Vagina (tissue), 2 donors: ENCODE measurements around the gene PDK1. TPM values are rescaled to one million over a fixed set of nuclear protein-coding genes. Genes with fewer than 3 reads are reported as not detected.

Source experiments
- DNase-seq, 2 donors: peaks; one replicate each; pipeline ENCODE4 v3.0.0-alpha.2; 2017; ENCODE audit errors: extremely low spot score in 2 of 2
- H3K27ac ChIP-seq: fragments of 200-600 bp; sonication (generic); one replicate; pipeline ENCODE4 v1.5.1; 2019
- H3K27me3 ChIP-seq: fragments of 200-600 bp; sonication (generic); one replicate; pipeline ENCODE4 v1.5.1; 2019
- H3K36me3 ChIP-seq, 2 donors: fragments of 200-600 bp; sonication (generic); one replicate each; pipeline ENCODE4 v1.5.1; 2017 to 2019
- H3K4me1 ChIP-seq: fragments of 200-600 bp; sonication (generic); one replicate; pipeline ENCODE4 v1.5.1; 2019
- H3K4me3 ChIP-seq, 2 donors: fragments of 200-600 bp; sonication (generic); 1 replicate in 1 of 2; 2 replicates in 1 of 2; pipeline ENCODE4 v1.5.1; 2016 to 2019
- H3K9me3 ChIP-seq: fragments of 200-600 bp; sonication (generic); one replicate; pipeline ENCODE4 v1.5.1; 2019
- CTCF ChIP-seq, 3 experiments: fragments of 450-650 bp in 2 of 3; fragments of 200-600 bp in 1 of 3; sonication (generic) in 1 of 3; IDR thresholded peaks; one replicate each; pipeline ENCODE4 v1.5.1; 2017 to 2019; ENCODE audit warnings: antibody characterized with exemption in 3 of 3, mild to moderate bottlenecking in 2 of 3, moderate library complexity in 2 of 3
- POLR2A ChIP-seq, 2 donors: fragments of 450-650 bp; IDR thresholded peaks; one replicate each; pipeline ENCODE4 v1.6.1; 2017; ENCODE audit warnings: antibody characterized with exemption in 2 of 2, mild to moderate bottlenecking in 2 of 2, moderate library complexity in 2 of 2
- POLR2AphosphoS5 ChIP-seq, 2 donors: sonication (generic); formaldehyde crosslinking; IDR thresholded peaks; one replicate each; pipeline ENCODE4 v1.9.0; 2017; ENCODE audit warnings: antibody characterized with exemption in 2 of 2, mild to moderate bottlenecking in 2 of 2, low read depth in 1 of 2; ENCODE audit not compliant: insufficient read depth in 1 of 2
- intact Hi-C: fragments of 100-400 bp; cut with DNase I; formaldehyde crosslinking; loops from one replicate; pipeline ENCODE4 v1.15.1; 2023
- total RNA-seq: library from RNA; depleted of rRNA; stranded (reverse); fragments of >200 nt; gene quantifications from one replicate; pipeline ENCODE4 v1.2.3, GENCODE V29; 2016

The PDK1 gene
- total RNA-seq, 1 donor from 2014 or later: 17.7 TPM

GRCh38 chr2:172609488-172609887 is 53.6 kb downstream of the PDK1 start:
- H3K27ac ChIP-seq: no peak overlapping the region
- no peak for DNase-seq
- no peaks in the 10 kb centered on the region for H3K27me3 ChIP-seq
- no peak overlapping the region for H3K4me3 ChIP-seq
- H3K9me3 ChIP-seq: no peaks in the 10 kb centered on the region
- no peaks in the 10 kb centered on the region for H3K4me1 ChIP-seq
- no peak for TF ChIP-seq POLR2A (IDR thresholded peaks at IDR 0.05)
- TF ChIP-seq CTCF (IDR thresholded peaks at IDR 0.05): no peak
- TF ChIP-seq POLR2AphosphoS5 (IDR thresholded peaks at IDR 0.05; ENCODE audit: insufficient read depth in 1 of 2, low read depth in 1 of 2): no peak
- peaks cover 0 to 2% of the 10 kb centered on the region in 2 donors for H3K36me3 ChIP-seq
- intact Hi-C loops: no loop called here

DNA sequence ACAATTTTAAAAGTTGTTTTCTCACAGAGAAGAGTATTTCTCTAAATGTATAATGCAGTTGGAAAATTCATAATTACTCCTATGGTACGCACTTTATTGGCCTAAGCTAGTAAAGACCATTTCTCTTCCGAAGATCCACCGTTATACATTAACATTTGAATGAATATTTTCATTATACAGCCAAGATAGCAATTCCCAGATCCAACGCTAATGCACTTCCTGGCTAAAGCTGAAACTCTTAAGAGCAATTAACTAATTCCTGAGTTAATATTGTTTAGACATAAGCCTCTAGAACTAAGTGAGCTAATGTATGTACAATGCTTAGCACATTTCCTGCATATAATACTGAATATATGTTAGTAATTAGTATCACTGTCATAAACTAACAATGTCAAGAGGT is 56.2 kb downstream of the PDK1 start:
- H3K4me3 ChIP-seq: no peak overlapping the region
- no peaks in the 10 kb centered on the region for H3K27me3 ChIP-seq
- no peaks in the 10 kb centered on the region for H3K9me3 ChIP-seq
- DNase-seq: no peak
- intact Hi-C loops: no loop called here
- no peaks in the 10 kb centered on the region for H3K4me1 ChIP-seq
- no peaks in the 10 kb centered on the region for H3K36me3 ChIP-seq
- no peak for TF ChIP-seq POLR2A (IDR thresholded peaks at IDR 0.05)
- TF ChIP-seq POLR2AphosphoS5 (IDR thresholded peaks at IDR 0.05; ENCODE audit: insufficient read depth in 1 of 2, low read depth in 1 of 2): no peak
- no peak for TF ChIP-seq CTCF (IDR thresholded peaks at IDR 0.05)
- no peak overlapping the region for H3K27ac ChIP-seq

DNA sequence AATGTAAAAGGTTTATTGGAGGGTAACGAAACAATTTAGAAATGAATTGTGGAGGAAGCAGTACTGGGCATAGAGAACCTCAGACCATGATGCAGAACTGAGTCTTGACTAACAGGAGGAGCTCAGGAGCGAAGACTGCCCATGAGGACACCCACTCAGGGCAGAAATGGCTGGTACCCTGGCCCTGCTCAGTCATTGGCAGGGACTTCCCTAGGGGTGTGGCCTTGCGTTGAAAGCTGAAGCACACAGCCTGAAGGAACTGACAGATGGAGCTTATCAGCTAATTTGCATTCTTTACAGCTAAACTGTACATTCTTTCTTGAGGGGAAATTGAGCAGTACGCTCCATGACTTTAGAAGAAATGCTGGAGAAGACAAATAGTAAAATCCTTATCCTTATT is 57.1 kb downstream of the PDK1 start:
- intact Hi-C loops: no loop called here
- no peak overlapping the region for H3K27ac ChIP-seq
- TF ChIP-seq CTCF (IDR thresholded peaks at IDR 0.05): no peak
- no peaks in the 10 kb centered on the region for H3K36me3 ChIP-seq
- no peak overlapping the region for H3K4me3 ChIP-seq
- no peaks in the 10 kb centered on the region for H3K9me3 ChIP-seq
- DNase-seq: no peak
- H3K4me1 ChIP-seq: no peaks in the 10 kb centered on the region
- no peaks in the 10 kb centered on the region for H3K27me3 ChIP-seq

DNA sequence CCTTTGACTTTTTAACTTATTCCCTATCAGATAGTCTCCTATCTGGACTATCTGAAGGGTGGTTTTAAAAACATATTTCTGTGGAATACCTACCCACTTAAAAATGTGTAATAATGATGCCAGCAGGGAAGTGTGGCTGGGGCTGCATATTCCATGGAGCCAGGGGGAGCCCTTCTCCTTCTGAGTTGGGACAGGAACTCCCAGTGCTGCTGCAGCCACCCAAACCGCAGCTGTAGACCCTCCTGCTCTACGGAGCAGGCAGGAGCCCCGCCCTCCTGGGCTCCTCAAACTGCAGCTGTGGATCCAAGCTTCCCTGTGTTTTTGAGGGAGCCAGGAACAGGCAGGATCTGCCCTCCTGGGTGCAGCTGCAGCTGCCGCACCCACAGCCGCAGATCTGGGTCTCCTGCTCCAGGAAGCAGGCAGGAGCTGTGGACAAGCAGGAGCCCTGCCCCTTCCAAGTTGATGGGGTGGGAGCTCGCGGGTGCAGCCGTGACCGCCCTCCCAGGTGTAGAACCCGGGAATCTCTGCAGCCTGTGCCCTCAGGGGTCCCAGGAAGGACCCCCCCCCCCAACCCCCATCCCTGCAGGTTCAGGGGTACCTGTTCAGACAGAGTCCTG is 57.8 kb downstream of the PDK1 start:
- no peak overlapping the region for H3K27ac ChIP-seq
- no peak for DNase-seq
- H3K27me3 ChIP-seq: no peaks in the 10 kb centered on the region
- H3K4me1 ChIP-seq: no peaks in the 10 kb centered on the region
- no peaks in the 10 kb centered on the region for H3K36me3 ChIP-seq
- H3K9me3 ChIP-seq: no peaks in the 10 kb centered on the region
- intact Hi-C loops: no loop called here
- no peak overlapping the region for H3K4me3 ChIP-seq
- TF ChIP-seq CTCF (IDR thresholded peaks at IDR 0.05) (no peak), POLR2AphosphoS5 (IDR thresholded peaks at IDR 0.05; ENCODE audit: insufficient read depth in 1 of 2, low read depth in 1 of 2) (no peak), POLR2A (IDR thresholded peaks at IDR 0.05) (no peak)

DNA sequence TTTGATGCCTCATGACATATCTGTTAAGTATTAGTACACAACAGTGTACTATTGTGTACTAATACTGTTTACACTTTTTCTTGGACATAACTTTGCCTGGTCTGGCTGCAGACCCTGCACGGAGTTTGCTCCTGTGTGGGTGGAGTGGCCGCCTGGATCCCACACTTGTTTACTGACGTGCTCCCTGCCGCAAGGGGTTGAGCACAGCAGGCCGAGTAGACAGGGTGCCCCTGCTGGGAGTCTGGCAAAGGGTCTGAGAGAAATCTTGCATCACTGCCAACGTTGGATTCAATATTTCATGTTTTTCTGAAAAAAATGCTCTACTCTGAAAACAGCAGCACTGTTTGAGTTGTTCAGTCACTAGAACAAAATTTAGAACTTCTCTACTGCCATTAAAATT is 59.0 kb downstream of the PDK1 start:
- TF ChIP-seq CTCF (IDR thresholded peaks at IDR 0.05) (no peak), POLR2AphosphoS5 (IDR thresholded peaks at IDR 0.05; ENCODE audit: insufficient read depth in 1 of 2, low read depth in 1 of 2) (no peak), POLR2A (IDR thresholded peaks at IDR 0.05) (no peak)
- Histone ChIP-seq H3K27ac (no peak overlapping the region), H3K9me3 (no peaks in the 10 kb centered on the region), H3K27me3 (no peaks in the 10 kb centered on the region), H3K4me3 (no peak overlapping the region), H3K4me1 (no peaks in the 10 kb centered on the region), H3K36me3 (no peaks in the 10 kb centered on the region)
- intact Hi-C loops: no loop called here
- no peak for DNase-seq
